Osteocyte (in vitro differentiated cells): Measurements from ENCODE around the gene ANGPT4. TPM values are rescaled to one million over a fixed set of nuclear protein-coding genes. Genes with fewer than 3 reads are reported as not detected.

ENCODE experiments used
- DNase-seq: peaks from one replicate; pipeline ENCODE4 v3.0.0; 2021; ENCODE audit warnings: mixed read lengths; ENCODE audit not compliant: unreplicated experiment; ENCODE audit errors: extremely low spot score
- H3K27ac Mint-ChIP-seq: one replicate; pipeline ENCODE4 v1.8.0; 2021; ENCODE audit warnings: mild to moderate bottlenecking, mixed read lengths; ENCODE audit not compliant: unreplicated experiment
- H3K27me3 Mint-ChIP-seq: one replicate; pipeline ENCODE4 v1.8.0; 2021; ENCODE audit warnings: mixed read lengths; ENCODE audit not compliant: unreplicated experiment
- H3K36me3 Mint-ChIP-seq: one replicate; pipeline ENCODE4 v1.8.0; 2021; ENCODE audit warnings: mixed read lengths; ENCODE audit not compliant: unreplicated experiment
- H3K4me1 Mint-ChIP-seq: one replicate; pipeline ENCODE4 v1.8.0; 2021; ENCODE audit warnings: mixed read lengths; ENCODE audit not compliant: unreplicated experiment
- H3K4me3 Mint-ChIP-seq: one replicate; pipeline ENCODE4 v1.8.0; 2021; ENCODE audit warnings: mild to moderate bottlenecking, moderate library complexity, mixed read lengths; ENCODE audit not compliant: unreplicated experiment
- H3K9me3 Mint-ChIP-seq: one replicate; pipeline ENCODE4 v1.8.0; 2021; ENCODE audit warnings: mixed read lengths; ENCODE audit not compliant: unreplicated experiment
- CTCF ChIP-seq: fragments of 200-600 bp; sonication (generic); IDR thresholded peaks from 2 replicates; pipeline ENCODE4 v1.5.0; 2021; ENCODE audit warnings: antibody characterized with exemption, mild to moderate bottlenecking, moderate library complexity
- total RNA-seq: library from RNA; stranded (reverse); gene quantifications from 2 replicates; pipeline ENCODE4 v1.2.1, GENCODE V29; 2021

The ANGPT4 gene
- total RNA-seq, 1 donor from 2014 or later: not detected

DNA sequence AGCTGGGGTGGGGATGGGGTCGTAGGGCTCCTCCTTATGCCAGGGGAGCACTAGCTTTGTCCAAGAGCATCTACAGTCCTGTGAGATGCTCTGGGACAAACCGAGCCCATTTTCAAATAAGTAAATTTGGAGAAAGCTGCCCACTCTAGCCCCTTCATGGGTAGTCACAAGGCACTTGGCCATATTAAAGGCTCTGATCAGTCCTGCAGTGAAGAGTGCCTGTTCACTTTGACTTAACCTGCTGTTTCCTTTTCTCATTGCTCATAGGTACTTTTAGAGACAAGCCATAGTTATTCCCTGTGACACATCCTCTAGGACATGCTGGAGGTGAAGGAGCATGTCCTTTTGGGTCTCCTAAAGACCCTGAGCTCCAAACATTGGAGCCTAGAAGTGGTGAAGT lies 44.2 kb downstream of the ANGPT4 start:
- Mint-ChIP-seq H3K9me3 (no peaks in the 10 kb centered on the region), H3K4me1 (no peaks in the 10 kb centered on the region), H3K36me3 (no peaks in the 10 kb centered on the region), H3K4me3 (no peak overlapping the region), H3K27me3 (peaks cover 11% of the 10 kb centered on the region), H3K27ac (no peak overlapping the region)
- no peak for TF ChIP-seq CTCF
- DNase-seq: no peak

GRCh38 chr20:871436-871835 lies 44.7 kb downstream of the ANGPT4 start:
- DNase-seq: no peak
- Mint-ChIP-seq H3K27me3 (peaks cover 11% of the 10 kb centered on the region), H3K27ac (no peak overlapping the region), H3K9me3 (no peaks in the 10 kb centered on the region), H3K36me3 (no peaks in the 10 kb centered on the region), H3K4me3 (no peak overlapping the region), H3K4me1 (no peaks in the 10 kb centered on the region)
- no peak for TF ChIP-seq CTCF

DNA sequence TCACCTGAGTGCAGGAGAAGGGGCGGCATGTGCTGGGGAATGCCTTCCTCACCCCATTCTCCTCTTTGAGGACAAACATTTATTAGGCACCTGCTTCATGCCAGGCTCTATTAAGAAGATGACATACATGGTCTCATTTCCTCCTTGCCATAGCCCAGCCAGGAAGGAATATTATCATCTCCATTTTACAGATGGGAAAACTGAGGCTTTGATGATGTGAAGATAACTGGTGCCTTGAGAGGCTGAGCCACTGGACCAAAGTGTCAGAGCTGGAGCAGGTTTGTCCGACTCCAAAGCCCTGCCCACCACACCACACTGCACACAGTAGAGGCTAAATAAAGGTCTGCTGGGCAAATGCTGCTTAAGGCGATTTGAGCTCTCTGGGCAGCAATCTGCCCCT lies 45.4 kb downstream of the ANGPT4 start:
- no peak for DNase-seq
- H3K9me3 Mint-ChIP-seq: no peaks in the 10 kb centered on the region
- H3K27ac Mint-ChIP-seq: no peak overlapping the region
- H3K4me1 Mint-ChIP-seq: no peaks in the 10 kb centered on the region
- no peak for TF ChIP-seq CTCF
- no peaks in the 10 kb centered on the region for H3K36me3 Mint-ChIP-seq
- H3K27me3 Mint-ChIP-seq: peaks cover 11% of the 10 kb centered on the region
- H3K4me3 Mint-ChIP-seq: no peak overlapping the region

DNA sequence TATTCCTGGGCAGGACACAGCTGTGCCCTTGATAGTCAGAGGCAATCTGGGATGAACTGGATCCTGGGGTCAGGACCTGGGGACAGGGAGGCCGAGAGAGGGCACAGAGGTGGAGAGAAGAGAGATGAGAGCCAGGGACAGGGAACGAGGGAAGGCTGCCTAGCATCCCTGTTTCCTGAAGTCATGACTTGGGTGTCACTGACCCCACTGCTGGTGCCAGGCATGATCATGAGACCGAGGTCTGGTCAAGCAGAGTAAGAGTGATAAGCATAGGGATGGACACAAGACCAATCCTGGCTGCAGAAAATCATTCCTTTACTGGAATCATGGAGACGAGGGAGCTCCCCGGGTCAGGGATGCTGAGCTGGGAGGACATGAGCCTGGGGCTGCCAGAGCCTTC lies 46.5 kb downstream of the ANGPT4 start:
- no peak overlapping the region for H3K4me3 Mint-ChIP-seq

DNA sequence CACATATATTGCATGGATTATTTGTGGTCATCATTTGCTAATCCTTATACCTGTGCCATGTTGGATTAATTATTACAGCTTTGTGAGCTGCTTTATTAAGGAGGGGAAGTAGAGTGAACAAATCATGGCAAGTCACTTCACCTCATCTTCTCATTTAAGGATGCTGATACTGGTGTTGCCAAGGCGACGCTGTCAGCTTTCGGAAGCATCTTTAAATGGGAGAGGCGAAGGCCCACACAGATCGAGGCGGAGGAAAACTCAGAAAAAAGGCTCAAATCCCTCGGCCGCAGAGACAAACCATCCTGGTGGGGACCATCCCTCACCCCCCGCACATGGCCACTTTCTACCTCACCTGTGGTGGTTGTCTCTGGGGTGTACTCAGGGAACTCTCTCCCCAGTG lies 47.9 kb downstream of the ANGPT4 start:
- Mint-ChIP-seq H3K9me3 (no peaks in the 10 kb centered on the region), H3K36me3 (no peaks in the 10 kb centered on the region), H3K4me1 (no peaks in the 10 kb centered on the region), H3K27ac (no peak overlapping the region), H3K4me3 (no peak overlapping the region), H3K27me3 (peaks cover 26% of the 10 kb centered on the region)
- TF ChIP-seq CTCF: no peak
- no peak for DNase-seq

More for the DNA sequence above, 46.5 kb downstream of the ANGPT4 start:
- no peak for DNase-seq
- no peak for TF ChIP-seq CTCF
- H3K36me3 Mint-ChIP-seq: no peaks in the 10 kb centered on the region
- H3K9me3 Mint-ChIP-seq: no peaks in the 10 kb centered on the region
- H3K4me1 Mint-ChIP-seq: no peaks in the 10 kb centered on the region
- no peak overlapping the region for H3K27ac Mint-ChIP-seq
- peaks cover 17% of the 10 kb centered on the region for H3K27me3 Mint-ChIP-seq
